HFF-Myc (cell line): ENCODE data around the gene TRIM46.

Experiments
- DNase-seq: peaks from one replicate; pipeline ENCODE4 v3.0.0-alpha.2; 2011; ENCODE audit warnings: low read depth; ENCODE audit errors: extremely low read depth
- H3K4me3 ChIP-seq: replicated peaks from 2 replicates; pipeline ENCODE4 v1.5.1; 2011; ENCODE audit warnings: low read depth, mild to moderate bottlenecking, control low read depth, low read length
- TF ChIP-seq, protein P1 (sequence below): IDR thresholded peaks from 2 replicates; pipeline ENCODE4 v1.5.1; 2012; ENCODE audit warnings: mild to moderate bottlenecking, low read depth, low read length, control low read depth; ENCODE audit errors: missing control alignments

The TRIM46 gene

GRCh38 chr1:155173478-155174323 lies at the start of gene TRIM46:
TSS of gene TRIM46 (plus strand) at chr1:155173849. CDS start at chr1:155173967, 118 bp downstream.
- H3K4me3 ChIP-seq, result peak within 1 kb of the TSS; percentile 91
- DNase-seq, result no peak
- TF ChIP-seq, protein P1, sequence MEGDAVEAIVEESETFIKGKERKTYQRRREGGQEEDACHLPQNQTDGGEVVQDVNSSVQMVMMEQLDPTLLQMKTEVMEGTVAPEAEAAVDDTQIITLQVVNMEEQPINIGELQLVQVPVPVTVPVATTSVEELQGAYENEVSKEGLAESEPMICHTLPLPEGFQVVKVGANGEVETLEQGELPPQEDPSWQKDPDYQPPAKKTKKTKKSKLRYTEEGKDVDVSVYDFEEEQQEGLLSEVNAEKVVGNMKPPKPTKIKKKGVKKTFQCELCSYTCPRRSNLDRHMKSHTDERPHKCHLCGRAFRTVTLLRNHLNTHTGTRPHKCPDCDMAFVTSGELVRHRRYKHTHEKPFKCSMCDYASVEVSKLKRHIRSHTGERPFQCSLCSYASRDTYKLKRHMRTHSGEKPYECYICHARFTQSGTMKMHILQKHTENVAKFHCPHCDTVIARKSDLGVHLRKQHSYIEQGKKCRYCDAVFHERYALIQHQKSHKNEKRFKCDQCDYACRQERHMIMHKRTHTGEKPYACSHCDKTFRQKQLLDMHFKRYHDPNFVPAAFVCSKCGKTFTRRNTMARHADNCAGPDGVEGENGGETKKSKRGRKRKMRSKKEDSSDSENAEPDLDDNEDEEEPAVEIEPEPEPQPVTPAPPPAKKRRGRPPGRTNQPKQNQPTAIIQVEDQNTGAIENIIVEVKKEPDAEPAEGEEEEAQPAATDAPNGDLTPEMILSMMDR, result no peak

- no peak for DNase-seq
- TF ChIP-seq, protein P1, result no peak
- no peak overlapping the region for H3K4me3 ChIP-seq
These were observed 48.9 kb upstream of the TRIM46 start for GRCh38 chr1:155124503-155125463.

DNA sequence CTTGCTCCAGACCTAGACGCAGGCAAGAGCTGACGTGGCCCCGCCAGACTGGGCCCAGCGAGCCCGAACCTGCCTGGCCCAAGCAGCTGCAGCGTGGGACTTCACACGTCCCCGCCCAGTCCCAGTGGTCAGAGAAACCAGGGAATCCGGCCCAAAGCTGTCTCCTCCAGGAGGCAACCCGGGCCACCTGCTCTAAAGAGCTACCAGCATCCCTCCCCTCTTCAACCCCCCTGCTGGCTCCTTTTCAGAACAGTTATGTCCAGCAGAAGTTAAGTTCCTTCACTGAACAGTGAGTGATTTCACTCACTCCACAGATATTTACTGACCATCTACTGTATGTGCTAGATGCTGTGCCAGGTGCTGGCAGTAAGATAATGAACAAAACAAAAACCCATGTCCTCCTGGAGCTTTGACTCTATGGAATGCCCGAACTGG lies 48.1 kb upstream of the TRIM46 start:
- TF ChIP-seq, protein P1, result no peak
- no peak overlapping the region for H3K4me3 ChIP-seq
- DNase-seq, result no peak

DNA sequence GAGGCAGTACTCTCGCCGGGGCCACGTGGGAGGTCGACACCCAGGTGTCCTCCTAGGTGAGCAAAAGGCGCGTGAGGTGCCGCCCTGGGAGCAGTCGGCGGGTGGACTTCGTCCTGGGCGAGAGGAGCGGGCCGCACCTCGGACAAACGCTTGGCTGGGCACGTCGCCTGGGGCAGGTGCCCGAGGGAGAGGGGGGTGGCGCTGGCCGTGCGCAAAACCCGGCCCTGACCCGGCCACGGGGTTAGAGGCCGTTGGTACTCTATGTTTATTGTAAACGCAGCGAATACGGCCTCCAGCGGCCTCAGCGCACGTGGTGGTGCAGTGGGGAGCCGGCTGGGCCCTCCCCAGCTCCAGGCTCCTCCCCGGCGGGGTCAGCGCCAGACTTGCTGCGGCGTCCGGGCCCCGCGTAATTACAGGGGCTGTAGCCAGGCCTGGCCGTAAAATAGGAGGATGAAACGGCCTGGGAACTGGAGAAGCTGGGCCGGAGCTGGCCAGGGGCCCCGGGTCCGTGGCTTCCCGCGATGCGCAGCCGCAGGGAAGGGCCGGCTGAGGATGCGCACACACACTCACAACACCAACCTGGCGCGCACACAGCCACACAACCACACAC lies 47.6 kb upstream of the TRIM46 start:
- TF ChIP-seq, protein P1, result no peak
- no peak overlapping the region; the same call in 1 of the 2 replicates for H3K4me3 ChIP-seq
- DNase-seq, result no peak

DNA sequence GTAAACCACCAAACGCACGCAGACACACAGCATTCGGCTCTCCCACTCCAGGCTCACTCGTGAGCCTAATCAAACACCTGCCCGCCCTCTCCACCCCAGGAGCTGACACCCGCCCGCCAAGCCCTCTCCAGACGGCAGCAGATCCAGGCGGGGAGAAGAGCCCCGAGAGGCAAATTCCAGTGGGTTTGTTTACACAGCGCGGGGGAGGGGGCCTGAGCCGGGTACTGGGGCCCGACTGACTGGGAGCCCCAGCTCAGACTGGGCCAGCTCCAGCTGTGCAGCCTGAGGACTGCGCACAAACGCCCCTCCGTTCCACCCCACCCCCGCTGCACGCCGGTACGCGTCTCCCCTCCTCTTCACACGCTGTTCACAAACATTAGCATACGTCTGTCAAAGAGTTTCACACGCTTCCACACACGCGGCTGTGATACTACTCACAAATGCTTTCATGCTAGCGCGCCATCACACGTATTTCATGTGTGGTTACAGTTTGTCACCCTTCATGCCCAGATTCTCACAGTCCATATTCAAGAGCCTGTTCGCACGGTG lies 47.0 kb upstream of the TRIM46 start:
- no peak for DNase-seq
- TF ChIP-seq, protein P1, result no peak
- no peak overlapping the region; the same call in 1 of the 2 replicates for H3K4me3 ChIP-seq
